Natural killer cell (primary cell): ENCODE data around the gene GNG2. TPM values are rescaled to one million over a fixed set of nuclear protein-coding genes. Genes with fewer than 3 reads are reported as not detected.
A peak's percentile ranks its signal among the peaks of the same experiment; 100 is the strongest.

Source experiments
- ATAC-seq, 3 donors: fragments of 150-1000 bp in 2 of 3; fragments of 200-7000 bp in 1 of 3; cut with Tn5 transposase; 1 replicate in 1 of 3; 2 replicates in 2 of 3; pipeline ENCODE4 v1.10.0; 2021; ENCODE audit warnings: mild to moderate bottlenecking in 2 of 3, moderate library complexity in 2 of 3
- DNase-seq, 2 donors: peaks; one replicate each; pipeline versions ENCODE4 v3.0.0 to v3.0.0-alpha.2; 2013 to 2021; ENCODE audit warnings: mixed read lengths in 1 of 2
- H3K27ac ChIP-seq: one replicate; pipeline ENCODE4 v1.5.1; 2013; ENCODE audit warnings: mild to moderate bottlenecking, low read length
- H3K27me3 ChIP-seq: one replicate; pipeline ENCODE4 v1.6.1; 2013; ENCODE audit warnings: low read length; ENCODE audit not compliant: control insufficient read depth, insufficient read depth
- H3K36me3 ChIP-seq: one replicate; pipeline ENCODE4 v1.6.1; 2013; ENCODE audit warnings: low read length; ENCODE audit not compliant: control insufficient read depth, insufficient read depth
- H3K4me1 ChIP-seq: one replicate; pipeline ENCODE4 v1.6.1; 2013; ENCODE audit warnings: low read length; ENCODE audit not compliant: control insufficient read depth, insufficient read depth
- H3K4me3 ChIP-seq: one replicate; pipeline ENCODE4 v1.5.1; 2013; ENCODE audit warnings: low read length
- H3K9me3 ChIP-seq: one replicate; pipeline ENCODE4 v1.6.1; 2013; ENCODE audit warnings: low read length; ENCODE audit not compliant: control insufficient read depth, insufficient read depth
- H3K27ac Mint-ChIP-seq, 2 donors: one replicate each; pipeline ENCODE4 v1.8.0; 2022; ENCODE audit warnings: mild to moderate bottlenecking in 2 of 2, mixed read lengths in 2 of 2, moderate library complexity in 1 of 2
- H3K27me3 Mint-ChIP-seq, 2 donors: one replicate each; pipeline ENCODE4 v1.8.0; 2022; ENCODE audit warnings: low read depth in 2 of 2, mixed read lengths in 2 of 2
- H3K36me3 Mint-ChIP-seq: one replicate; pipeline ENCODE4 v1.8.0; 2022; ENCODE audit warnings: mixed read lengths
- H3K4me1 Mint-ChIP-seq, 2 donors: one replicate each; pipeline ENCODE4 v1.8.0; 2022; ENCODE audit warnings: mixed read lengths in 2 of 2
- H3K4me3 Mint-ChIP-seq: one replicate; pipeline ENCODE4 v1.8.0; 2022; ENCODE audit warnings: mild to moderate bottlenecking, moderate library complexity, mixed read lengths
- H3K9me3 Mint-ChIP-seq, 2 donors: one replicate each; pipeline ENCODE4 v1.8.0; 2022; ENCODE audit warnings: mixed read lengths in 2 of 2
- WGBS: methylation state at CpG from one replicate; pipeline ENCODE4 v1.1.7; 2013; ENCODE audit warnings: missing lambda C conversion rate; ENCODE audit not compliant: insufficient coverage; 5-methylcytosine and 5-hydroxymethylcytosine counted together
- intact Hi-C: fragments of 100-400 bp; cut with micrococcal nuclease; formaldehyde crosslinking; loops from one replicate; pipeline ENCODE4 v1.14.2; 2022
- total RNA-seq, 4 donors: library from RNA; stranded (reverse); fragments of 120-200 nt in 1 of 4; gene quantifications; one replicate each; pipeline versions ENCODE4 v1.2.3 to v1.2.4, GENCODE V29; 2013 to 2022
- TF ChIP-seq, protein P1 (sequence below): fragments of 200-600 bp; IDR thresholded peaks from one replicate; pipeline ENCODE4 v1.8.0; 2022; ENCODE audit warnings: antibody characterized with exemption

GNG2 gene
- total RNA-seq, 3 donors from 2014 or later (not counting 1 experiment from before 2014, with no cell fraction given): 552 to 653 (median 582) TPM

DNA sequence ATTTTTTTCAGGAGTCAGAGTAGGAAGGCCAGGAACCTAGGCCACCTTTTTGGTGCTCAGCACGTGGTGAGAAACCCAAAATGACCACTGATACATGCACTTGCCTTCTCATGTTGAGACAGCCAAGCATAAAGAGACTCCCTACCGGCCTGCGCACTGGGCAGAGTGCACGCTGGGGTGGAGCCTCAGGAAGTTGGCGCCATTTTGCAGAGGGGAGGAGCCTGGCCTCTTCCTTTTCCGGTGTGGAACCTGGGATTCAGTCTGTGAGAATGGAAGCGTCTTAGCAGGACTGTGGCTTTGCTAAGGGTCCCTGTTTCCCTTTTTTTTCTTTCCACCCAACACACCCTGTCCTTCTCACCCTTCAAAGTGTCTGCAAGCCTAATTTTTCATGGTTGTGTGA, 66.0 kb downstream of the GNG2 start:
- Mint-ChIP-seq H3K36me3 (no peaks in the 10 kb centered on the region), H3K4me3 (no peak overlapping the region), H3K4me1 (peaks cover 76 to 77% of the 10 kb centered on the region in 2 donors), H3K27me3 (no peaks in the 10 kb centered on the region), H3K27ac (peak overlapping the region; percentile 93 to 94), H3K9me3 (no peaks in the 10 kb centered on the region)
- Histone ChIP-seq H3K36me3 (peaks cover 10% of the 10 kb centered on the region), H3K27ac (no peak overlapping the region), H3K4me1 (peaks cover 40% of the 10 kb centered on the region), H3K27me3 (no peaks in the 10 kb centered on the region), H3K4me3 (no peak overlapping the region), H3K9me3 (no peaks in the 10 kb centered on the region)
- 96% methylated on average over 7 of the region's 7 CpGs for WGBS
- intact Hi-C loops: no loop called here
- ATAC-seq: no peak
- DNase-seq: no peak
- TF ChIP-seq, protein P1, sequence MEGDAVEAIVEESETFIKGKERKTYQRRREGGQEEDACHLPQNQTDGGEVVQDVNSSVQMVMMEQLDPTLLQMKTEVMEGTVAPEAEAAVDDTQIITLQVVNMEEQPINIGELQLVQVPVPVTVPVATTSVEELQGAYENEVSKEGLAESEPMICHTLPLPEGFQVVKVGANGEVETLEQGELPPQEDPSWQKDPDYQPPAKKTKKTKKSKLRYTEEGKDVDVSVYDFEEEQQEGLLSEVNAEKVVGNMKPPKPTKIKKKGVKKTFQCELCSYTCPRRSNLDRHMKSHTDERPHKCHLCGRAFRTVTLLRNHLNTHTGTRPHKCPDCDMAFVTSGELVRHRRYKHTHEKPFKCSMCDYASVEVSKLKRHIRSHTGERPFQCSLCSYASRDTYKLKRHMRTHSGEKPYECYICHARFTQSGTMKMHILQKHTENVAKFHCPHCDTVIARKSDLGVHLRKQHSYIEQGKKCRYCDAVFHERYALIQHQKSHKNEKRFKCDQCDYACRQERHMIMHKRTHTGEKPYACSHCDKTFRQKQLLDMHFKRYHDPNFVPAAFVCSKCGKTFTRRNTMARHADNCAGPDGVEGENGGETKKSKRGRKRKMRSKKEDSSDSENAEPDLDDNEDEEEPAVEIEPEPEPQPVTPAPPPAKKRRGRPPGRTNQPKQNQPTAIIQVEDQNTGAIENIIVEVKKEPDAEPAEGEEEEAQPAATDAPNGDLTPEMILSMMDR: no peak

DNA sequence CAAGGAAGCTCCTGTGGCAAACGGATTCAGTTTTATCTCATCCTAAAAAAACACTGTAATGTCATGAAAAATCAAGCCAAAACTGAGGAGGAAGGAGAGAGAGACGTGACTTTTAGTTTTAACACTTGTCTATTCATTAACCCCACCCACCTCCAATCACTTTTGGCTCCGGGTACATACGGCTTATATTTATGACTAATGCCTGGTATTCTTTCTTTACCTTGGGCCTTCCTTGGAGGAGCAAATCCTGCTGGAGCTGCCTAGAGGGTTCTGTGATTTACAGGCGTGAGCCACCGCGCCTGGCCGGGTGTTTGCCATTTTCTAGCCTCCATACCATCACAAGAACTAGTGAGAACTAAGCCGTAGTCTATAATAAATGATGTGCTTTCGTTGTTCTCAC, 68.2 kb downstream of the GNG2 start:
- Mint-ChIP-seq H3K36me3 (no peaks in the 10 kb centered on the region), H3K4me3 (no peak overlapping the region), H3K27ac (peak overlapping the region; percentile 93 to 94), H3K9me3 (no peaks in the 10 kb centered on the region), H3K4me1 (peaks cover 73 to 75% of the 10 kb centered on the region in 2 donors), H3K27me3 (no peaks in the 10 kb centered on the region)
- TF ChIP-seq, protein P1: no peak
- H3K4me3 ChIP-seq: no peak overlapping the region
- DNase-seq (no peak), ATAC-seq (no peak)
- peaks cover 10% of the 10 kb centered on the region for H3K36me3 ChIP-seq
- H3K27ac ChIP-seq: no peak overlapping the region
- H3K27me3 ChIP-seq: no peaks in the 10 kb centered on the region
- no peaks in the 10 kb centered on the region for H3K9me3 ChIP-seq
- peaks cover 52% of the 10 kb centered on the region for H3K4me1 ChIP-seq
- WGBS: 94% methylated on average over 8 of the region's 10 CpGs
- intact Hi-C loops: no loop called here

DNA sequence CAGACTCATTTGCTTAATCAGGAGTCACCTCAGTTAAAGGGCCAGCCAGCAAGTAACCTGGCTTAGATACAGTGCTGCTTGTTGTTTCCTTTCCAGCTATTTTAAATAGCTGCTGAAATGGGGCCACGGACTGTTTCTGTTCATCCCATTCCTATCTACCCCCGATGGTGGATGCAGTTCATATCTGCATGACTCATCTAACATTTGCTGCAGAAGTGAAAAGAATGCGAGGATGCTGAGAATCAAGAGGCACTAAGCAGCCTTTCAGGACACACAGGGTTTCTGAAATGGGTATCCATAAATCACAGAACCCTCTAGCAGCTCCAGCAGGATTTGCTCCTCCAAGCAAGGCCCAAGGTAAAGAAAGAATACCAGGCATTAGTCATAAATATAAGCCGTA, 68.8 kb downstream of the GNG2 start:
- Mint-ChIP-seq H3K27ac (peak overlapping the region; percentile 93 to 94), H3K4me1 (peaks cover 75 to 79% of the 10 kb centered on the region in 2 donors), H3K9me3 (no peaks in the 10 kb centered on the region), H3K36me3 (no peaks in the 10 kb centered on the region), H3K27me3 (no peaks in the 10 kb centered on the region), H3K4me3 (no peak overlapping the region)
- no peaks in the 10 kb centered on the region for H3K27me3 ChIP-seq
- TF ChIP-seq, protein P1: no peak
- DNase-seq (no peak), ATAC-seq (no peak)
- WGBS: 67% methylated on average over 3 of the region's 4 CpGs
- peaks cover 10% of the 10 kb centered on the region for H3K36me3 ChIP-seq
- peak overlapping the region; percentile 63 for H3K27ac ChIP-seq
- intact Hi-C loops: no loop called here
- H3K4me1 ChIP-seq: peaks cover 54% of the 10 kb centered on the region
- H3K9me3 ChIP-seq: no peaks in the 10 kb centered on the region
- H3K4me3 ChIP-seq: no peak overlapping the region
